H7 (cell line): ENCODE data around the gene TIMELESS. TPM values are rescaled to one million over a fixed set of nuclear protein-coding genes. Genes with fewer than 3 reads are reported as not detected.
"Not testable (repeated sequence)": the region's sequence is repeated elsewhere in the genome, so short reads cannot be mapped to it uniquely, and the experiment has no call there.

Experiments used
- DNase-seq: peaks from one replicate; pipeline ENCODE4 v3.0.0; 2012
- H3K27me3 ChIP-seq: 2 replicates; pipeline ENCODE4 v1.6.0; 2011; ENCODE audit warnings: mild to moderate bottlenecking, low read length; ENCODE audit not compliant: control insufficient read depth, insufficient read depth
- H3K36me3 ChIP-seq: replicated peaks from 2 replicates; pipeline ENCODE4 v1.5.1; 2011; ENCODE audit warnings: low read length; ENCODE audit not compliant: control insufficient read depth, insufficient read depth
- H3K4me3 ChIP-seq: 2 replicates; pipeline ENCODE4 v1.5.1; 2011; ENCODE audit warnings: low read depth, mild to moderate bottlenecking, control low read depth, low read length, moderate library complexity; ENCODE audit not compliant: insufficient read depth
- total RNA-seq: library from RNA; depleted of rRNA; stranded (reverse); fragments of >200 nt; shearing (Covaris generic); gene quantifications from 2 replicates; pipeline ENCODE4 v1.2.3, GENCODE V29; 2014; rRNA removed

The TIMELESS gene, protein sequence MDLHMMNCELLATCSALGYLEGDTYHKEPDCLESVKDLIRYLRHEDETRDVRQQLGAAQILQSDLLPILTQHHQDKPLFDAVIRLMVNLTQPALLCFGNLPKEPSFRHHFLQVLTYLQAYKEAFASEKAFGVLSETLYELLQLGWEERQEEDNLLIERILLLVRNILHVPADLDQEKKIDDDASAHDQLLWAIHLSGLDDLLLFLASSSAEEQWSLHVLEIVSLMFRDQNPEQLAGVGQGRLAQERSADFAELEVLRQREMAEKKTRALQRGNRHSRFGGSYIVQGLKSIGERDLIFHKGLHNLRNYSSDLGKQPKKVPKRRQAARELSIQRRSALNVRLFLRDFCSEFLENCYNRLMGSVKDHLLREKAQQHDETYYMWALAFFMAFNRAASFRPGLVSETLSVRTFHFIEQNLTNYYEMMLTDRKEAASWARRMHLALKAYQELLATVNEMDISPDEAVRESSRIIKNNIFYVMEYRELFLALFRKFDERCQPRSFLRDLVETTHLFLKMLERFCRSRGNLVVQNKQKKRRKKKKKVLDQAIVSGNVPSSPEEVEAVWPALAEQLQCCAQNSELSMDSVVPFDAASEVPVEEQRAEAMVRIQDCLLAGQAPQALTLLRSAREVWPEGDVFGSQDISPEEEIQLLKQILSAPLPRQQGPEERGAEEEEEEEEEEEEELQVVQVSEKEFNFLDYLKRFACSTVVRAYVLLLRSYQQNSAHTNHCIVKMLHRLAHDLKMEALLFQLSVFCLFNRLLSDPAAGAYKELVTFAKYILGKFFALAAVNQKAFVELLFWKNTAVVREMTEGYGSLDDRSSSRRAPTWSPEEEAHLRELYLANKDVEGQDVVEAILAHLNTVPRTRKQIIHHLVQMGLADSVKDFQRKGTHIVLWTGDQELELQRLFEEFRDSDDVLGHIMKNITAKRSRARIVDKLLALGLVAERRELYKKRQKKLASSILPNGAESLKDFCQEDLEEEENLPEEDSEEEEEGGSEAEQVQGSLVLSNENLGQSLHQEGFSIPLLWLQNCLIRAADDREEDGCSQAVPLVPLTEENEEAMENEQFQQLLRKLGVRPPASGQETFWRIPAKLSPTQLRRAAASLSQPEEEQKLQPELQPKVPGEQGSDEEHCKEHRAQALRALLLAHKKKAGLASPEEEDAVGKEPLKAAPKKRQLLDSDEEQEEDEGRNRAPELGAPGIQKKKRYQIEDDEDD
- total RNA-seq, result 13.3 and 15.7 TPM in 2 replicates

DNA sequence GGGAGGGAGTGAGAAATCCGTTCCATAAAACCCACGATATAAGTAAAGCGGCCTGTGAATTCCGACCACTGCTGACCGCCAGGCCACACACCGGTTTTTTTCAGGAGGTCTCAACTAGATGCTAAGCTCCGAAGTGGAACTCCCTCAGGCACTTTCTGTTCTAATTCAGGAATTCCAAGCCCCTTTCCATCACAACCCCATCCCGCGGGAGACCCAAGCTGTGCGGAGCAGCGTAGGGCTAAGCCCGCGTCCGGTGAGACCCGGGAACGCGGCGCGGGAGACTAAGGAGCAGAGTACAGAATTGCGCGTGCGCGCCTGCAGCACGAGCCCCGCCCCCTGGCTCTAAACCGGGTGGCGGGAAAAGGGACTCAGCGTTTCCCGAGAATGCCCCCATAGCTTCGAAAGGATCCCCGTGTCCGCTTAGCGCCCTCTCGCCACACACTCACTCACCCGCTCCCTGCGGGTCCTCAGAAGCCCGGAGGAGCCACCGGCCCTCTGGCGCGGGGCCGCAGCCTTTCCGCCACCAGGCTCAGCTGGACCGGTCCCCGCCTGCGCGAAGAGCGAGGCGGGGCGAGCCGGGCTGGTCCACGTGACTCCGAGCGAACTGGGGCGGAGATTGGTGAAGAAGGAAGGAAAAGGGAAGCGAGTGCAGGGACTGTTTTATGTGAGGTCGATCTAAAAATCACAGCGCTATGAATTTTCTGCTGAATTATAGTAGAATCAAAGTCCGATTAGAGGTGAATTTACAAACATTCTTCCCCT lies at the start of gene TIMELESS:
Gene TIMELESS, minus strand, starts transcription at position 567 of the 762 bp plus-strand sequence. CDS start 15,256 bp downstream, outside the sequence.
- Histone ChIP-seq H3K4me3 (peak within 1 kb of the TSS; percentile 69), H3K27me3 (no peaks in the 10 kb centered on the region), H3K36me3 (no peaks in the 10 kb centered on the region; the same call in 1 of the 2 replicates)
- peak; percentile 97 for DNase-seq

DNA sequence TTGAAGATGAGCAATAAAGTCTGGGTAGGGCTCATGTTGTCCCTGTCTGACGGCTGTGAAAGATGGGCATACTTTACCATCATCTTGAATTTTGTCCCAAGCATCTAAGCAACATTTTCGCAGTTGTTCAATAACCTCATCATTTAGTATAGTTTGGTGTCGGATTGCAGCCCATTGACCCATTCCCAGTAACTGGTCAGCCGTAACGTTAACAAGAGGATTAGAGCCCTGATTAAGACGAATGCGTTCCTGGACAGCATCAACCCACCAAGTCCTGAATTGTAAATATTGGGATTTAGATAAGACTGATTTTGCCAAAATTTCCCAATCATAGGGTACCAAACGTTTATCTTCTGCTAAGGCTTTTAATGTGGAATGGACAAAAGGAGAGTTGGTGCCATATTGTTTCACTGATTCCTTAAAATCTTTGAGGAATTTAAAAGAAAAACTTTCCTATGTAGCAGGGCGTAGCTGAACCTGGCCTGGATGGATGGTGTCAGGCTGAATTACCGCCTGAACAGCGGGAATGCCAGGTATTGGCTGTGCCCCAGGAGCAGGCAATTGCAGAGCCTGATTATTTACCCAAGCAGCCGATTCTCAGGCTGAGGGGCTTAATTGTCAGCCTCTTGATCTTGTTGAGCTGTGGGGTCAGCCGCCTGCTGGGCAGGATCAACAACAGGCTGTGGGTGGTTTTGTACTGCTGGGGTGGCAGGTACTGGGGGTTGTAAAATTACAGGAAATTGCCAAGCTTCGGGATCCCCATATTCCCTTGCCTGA lies 49.1 kb upstream of the TIMELESS start:
- not testable (repeated sequence) for DNase-seq

DNA sequence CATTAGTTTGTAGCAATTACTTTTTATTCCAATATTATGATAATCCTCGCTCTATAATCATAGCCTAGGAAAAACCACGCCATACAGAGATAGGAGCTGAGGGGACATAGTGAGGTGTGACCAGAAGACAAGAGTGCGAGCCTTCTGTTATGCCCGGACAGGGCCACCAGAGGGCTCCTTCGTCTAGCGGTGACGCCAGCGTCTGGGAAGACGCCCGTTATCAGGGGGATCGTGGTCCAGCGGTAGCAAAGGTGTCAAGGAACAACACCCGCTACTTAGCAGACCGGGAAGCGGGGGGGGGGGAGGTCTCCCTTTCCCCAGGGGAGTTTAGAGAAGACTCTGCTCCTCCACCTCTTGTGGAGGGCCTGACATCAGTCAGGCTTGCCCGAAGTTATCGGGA lies 47.5 kb upstream of the TIMELESS start:
- DNase-seq, result peak; percentile 47
- not testable (repeated sequence) for H3K36me3 ChIP-seq, H3K27me3 ChIP-seq, H3K4me3 ChIP-seq

More for the DNA sequence above, 49.1 kb upstream of the TIMELESS start:
- not testable (repeated sequence) for H3K4me3 ChIP-seq, H3K27me3 ChIP-seq, H3K36me3 ChIP-seq

DNA sequence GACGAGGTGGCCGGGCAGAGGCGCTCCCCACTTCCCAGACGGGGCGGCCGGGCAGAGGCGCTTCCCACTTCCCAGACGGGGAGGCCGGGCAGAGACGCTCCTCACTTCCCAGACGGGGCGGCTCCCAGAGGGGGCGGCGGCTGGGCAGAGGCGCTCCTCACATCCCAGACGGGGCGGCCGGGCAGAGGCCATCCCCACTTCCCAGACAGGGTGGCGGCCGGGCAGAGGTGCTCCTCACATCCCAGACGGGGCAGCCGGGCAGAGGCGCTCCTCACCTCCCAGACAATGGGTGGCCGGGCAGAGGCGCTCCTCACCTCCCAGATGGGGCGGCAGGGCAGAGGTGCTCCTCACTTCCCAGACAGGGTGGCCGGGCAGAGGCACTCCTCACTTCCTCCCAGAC lies 45.3 kb upstream of the TIMELESS start:
- H3K27me3 ChIP-seq, DNase-seq, H3K36me3 ChIP-seq, H3K4me3 ChIP-seq: not testable (repeated sequence)

DNA sequence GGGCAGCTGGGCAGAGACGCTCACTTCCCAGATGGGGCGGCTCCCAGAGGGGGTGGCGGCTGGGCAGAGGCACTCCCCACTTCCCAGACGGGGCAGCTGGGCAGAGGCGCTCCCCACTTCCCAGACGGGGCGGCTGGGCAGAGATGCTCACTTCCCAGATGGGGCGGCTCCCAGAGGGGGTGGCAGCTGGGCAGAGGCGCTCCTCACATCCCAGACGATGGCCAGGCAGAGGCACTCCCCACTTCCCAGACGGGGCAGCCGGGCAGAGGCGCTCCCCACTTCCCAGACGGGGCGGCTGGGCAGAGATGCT lies 44.8 kb upstream of the TIMELESS start:
- peaks cover 11% of the 10 kb centered on the region for H3K27me3 ChIP-seq
- not testable (repeated sequence) for H3K36me3 ChIP-seq, H3K4me3 ChIP-seq, DNase-seq

DNA sequence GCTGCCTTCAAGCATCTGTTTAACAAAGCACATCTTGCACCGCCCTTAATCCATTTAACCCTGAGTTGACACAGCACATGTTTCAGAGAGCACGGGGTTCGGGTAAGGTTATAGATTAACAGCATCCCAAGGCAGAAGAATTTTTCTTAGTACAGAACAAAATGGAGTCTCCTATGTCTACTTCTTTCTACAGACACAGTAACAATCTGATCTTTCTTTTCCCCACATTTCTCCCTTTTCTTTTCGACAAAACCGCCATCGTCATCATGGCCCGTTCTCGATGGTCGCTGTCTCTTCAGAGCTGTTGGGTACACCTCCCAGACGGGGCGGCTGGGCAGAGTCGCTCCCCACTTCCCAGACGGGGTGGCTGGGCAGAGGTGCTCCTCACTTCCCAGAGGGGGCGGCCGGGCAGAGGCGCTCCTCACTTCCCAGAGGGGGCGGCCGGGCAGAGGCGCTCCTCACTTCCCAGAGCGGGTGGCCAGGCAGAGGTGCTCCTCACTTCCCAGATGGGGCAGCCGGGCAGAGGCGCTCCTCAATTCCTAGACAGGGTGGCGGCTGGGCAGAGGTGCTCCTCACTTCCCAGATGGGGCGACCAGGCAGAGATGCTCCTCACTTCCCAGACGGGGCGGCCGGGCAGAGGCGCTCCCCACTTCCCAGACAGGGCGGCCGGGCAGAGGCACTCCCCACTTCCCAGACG lies 44.3 kb upstream of the TIMELESS start:
- H3K36me3 ChIP-seq, DNase-seq, H3K4me3 ChIP-seq: not testable (repeated sequence)
- H3K27me3 ChIP-seq, result peaks cover 16% of the 10 kb centered on the region

DNA sequence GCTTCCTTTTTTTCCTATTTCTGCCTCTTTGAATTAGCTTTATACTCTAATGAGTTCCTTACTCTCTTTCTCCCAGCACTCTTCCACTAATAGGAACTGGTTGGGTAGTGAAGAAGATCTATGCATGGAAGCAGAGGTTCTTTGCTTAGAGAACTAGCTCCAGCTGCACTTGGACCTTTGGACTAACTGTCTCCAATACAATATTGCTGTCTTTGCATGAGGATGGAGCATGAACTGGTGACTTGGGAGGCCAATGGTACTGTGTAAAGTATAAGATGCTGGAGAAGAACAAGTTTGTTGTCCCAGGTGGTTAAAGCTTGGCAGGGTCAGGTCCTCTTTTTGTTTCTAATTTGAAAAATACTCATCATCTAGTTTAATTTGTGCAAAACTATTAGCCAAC lies 41.1 kb upstream of the TIMELESS start:
- Histone ChIP-seq H3K36me3 (no peaks in the 10 kb centered on the region), H3K27me3 (peaks cover 36% of the 10 kb centered on the region), H3K4me3 (no peak overlapping the region)
- DNase-seq, result no peak

DNA sequence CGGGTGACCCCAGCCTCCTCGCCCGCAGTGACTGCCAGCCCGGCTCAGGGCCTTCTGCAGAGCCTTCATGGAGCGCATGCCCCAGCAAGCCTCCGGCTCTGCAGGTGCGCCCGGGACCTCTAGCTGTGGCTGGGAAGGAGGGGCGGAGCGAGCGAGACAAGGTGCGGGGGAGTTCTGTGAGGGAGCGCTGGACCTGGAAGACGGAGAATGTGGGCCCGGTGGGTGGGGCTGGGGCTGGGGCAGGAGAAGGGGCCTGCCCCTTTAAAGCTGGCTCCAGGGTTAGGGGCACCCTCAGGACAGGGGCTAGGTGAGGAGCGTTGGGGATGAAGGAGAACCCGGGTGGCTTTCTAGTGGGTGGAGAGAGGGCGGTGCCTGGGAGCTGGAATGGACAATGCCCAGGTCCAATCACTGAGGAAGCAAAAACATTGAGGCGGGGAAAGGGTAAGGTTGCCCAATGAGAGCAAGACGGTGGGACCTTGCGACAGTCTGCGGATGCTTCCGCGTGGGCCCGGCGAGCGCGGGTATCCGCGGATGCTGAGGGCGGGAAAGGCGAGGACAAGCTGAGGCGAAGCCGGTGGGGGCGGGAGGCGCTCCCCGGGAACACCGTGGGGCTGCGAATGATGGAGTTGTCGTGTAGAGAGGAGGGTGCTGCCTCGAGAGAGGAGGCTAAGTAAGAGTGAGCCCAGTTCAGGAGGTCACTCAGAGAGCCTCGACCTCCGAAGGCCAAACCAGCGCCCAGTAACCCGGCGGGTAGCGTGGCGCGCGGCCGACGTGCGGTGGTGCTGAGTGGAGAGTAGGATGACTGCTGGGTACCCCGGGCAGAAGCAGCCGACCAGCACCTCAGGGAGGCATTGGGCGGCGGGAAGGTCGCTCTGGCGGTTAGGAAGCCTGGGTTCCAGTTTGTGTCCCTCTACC lies 39.1 kb upstream of the TIMELESS start, which contains the start of gene GLS2:
Gene GLS2, minus strand, starts transcription at position 121 of the 915 bp plus-strand sequence. Its CDS starts 43 bp downstream, at position 78.
- H3K4me3 ChIP-seq, result peak within 1 kb of the TSS; percentile 85
- peak; percentile 96 for DNase-seq
- no peaks in the 10 kb centered on the region for H3K36me3 ChIP-seq
- peaks cover 36% of the 10 kb centered on the region for H3K27me3 ChIP-seq

DNA sequence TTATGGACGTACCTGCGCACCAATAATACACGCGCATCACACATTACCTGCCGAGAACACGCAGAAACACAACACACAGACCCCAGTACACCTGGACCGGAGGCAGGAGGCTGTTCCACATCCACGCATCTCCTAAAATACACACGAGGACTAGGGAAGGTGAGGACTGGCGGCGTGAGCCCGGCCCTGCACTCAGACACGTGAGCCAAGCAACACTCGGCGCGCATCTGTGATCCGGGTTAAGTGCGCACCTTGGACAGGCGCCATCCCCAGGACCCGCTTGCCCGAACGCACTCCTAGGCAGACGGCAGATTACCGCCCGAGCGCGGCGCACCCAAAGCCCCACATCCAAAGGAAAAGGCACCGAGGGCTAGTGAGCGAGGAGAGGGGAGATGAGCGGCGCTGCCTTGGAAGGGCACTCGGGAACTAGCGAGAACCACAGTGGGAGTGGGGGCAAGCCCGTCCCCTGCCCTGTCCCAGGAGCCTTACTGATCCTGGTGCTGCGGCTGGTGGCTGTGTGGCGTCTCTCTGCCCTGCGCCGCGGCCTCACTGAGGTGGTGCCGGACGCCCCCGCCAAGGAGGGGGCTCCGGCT lies 38.3 kb upstream of the TIMELESS start:
- DNase-seq, result peak; percentile 83
- peak overlapping the region; percentile 85 for H3K4me3 ChIP-seq
- H3K36me3 ChIP-seq, result no peaks in the 10 kb centered on the region
- peaks cover 36% of the 10 kb centered on the region for H3K27me3 ChIP-seq

DNA sequence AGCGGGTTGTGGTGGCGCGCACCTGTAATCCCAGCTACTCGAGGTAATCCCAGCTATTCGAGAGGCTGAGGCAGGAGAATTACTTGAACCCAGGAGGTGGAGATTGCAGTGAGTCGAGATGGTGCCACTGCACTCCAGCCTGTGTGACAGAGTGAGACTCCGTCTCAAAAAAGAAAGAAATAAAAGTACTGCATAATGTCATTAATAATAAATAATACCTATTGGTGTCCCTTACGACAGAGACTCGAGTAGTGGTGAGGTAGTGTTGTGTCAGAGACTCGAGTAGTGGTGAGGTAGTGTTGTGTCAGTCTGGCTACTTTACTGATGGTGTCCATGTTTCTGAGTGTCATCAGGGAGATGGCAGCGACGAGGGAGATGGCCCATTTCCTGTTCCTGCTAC lies 37.5 kb upstream of the TIMELESS start:
- H3K4me3 ChIP-seq, result no peak overlapping the region
- no peak for DNase-seq
- no peaks in the 10 kb centered on the region for H3K36me3 ChIP-seq
- H3K27me3 ChIP-seq, result peaks cover 36% of the 10 kb centered on the region

DNA sequence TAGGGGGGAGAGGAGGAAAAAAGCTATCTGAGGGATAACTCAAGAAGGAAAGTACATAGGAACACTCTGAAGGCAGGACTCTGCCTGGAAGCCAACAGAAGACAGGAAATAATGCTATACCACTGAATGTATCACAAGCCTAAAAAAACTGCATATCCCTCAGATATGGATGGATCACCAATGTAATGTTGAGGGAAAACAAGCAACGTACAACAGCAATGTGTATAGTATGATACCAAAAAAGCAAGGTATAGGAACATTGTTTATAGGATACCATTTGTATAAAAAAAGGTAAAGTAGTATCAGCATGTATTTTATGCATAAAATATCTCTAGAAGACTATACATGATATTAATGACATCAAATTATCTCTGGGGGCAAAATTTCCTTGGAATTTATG lies 35.3 kb upstream of the TIMELESS start:
- peaks cover 29% of the 10 kb centered on the region for H3K27me3 ChIP-seq
- no peaks in the 10 kb centered on the region for H3K36me3 ChIP-seq
- no peak overlapping the region for H3K4me3 ChIP-seq
- no peak for DNase-seq

DNA sequence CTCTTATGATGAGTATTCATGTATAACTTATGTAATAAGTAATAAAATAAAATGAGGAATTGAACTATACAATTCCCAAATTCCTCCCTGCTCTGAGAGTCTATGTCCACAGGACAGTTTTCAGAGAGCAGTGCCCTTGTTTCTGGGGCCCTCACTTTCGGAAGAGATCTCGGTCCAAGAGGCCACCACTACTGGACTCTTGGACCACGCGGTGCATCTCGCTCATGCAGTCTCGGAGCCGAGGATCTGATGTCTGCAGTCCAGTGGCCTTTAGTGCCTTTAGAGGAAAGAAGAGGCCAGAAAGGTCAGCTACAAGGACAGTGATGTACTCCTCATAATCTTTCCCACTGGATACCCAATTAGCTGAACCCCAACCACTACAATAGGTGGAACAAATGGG lies 30.4 kb upstream of the TIMELESS start:
- H3K27me3 ChIP-seq, result no peaks in the 10 kb centered on the region
- H3K4me3 ChIP-seq, result no peak overlapping the region
- no peak for DNase-seq
- H3K36me3 ChIP-seq, result no peaks in the 10 kb centered on the region
